Spleen (tissue), 7 donors: ENCODE measurements around the gene C14orf132.

ENCODE experiments used
- POLR2A ChIP-seq, 3 donors: fragments of 450-650 bp; IDR thresholded peaks; one replicate each; pipeline ENCODE4 v1.5.1; 2017; ENCODE audit warnings: antibody characterized with exemption in 3 of 3, mild to moderate bottlenecking in 1 of 3
- POLR2AphosphoS5 ChIP-seq, 3 donors: sonication (generic); formaldehyde crosslinking; IDR thresholded peaks; one replicate each; pipeline ENCODE4 v1.5.1; 2017; ENCODE audit warnings: antibody characterized with exemption in 3 of 3
- TF ChIP-seq, protein P1 (sequence below), 11 experiments: fragments of 200-600 bp in 7 of 11; fragments of 450-650 bp in 4 of 11; sonication (generic) in 4 of 11; IDR thresholded peaks in 8 of 11; conservative IDR thresholded peaks in 3 of 11; 1 replicate in 7 of 11; 2 replicates in 4 of 11; pipeline versions ENCODE4 v1.4.0 to v1.8.0; 2016 to 2021; ENCODE audit warnings: antibody characterized with exemption in 11 of 11, inconsistent platforms in 4 of 11, mild to moderate bottlenecking in 1 of 11
- donor health status: DM: no; HTN: no; CAD: no; lungs with moderate emphysema.
- donor health status: DM: no; HTN: no; CAD: no.
- donor health status: DM: no; HTN: no; CAD: no.

DNA sequence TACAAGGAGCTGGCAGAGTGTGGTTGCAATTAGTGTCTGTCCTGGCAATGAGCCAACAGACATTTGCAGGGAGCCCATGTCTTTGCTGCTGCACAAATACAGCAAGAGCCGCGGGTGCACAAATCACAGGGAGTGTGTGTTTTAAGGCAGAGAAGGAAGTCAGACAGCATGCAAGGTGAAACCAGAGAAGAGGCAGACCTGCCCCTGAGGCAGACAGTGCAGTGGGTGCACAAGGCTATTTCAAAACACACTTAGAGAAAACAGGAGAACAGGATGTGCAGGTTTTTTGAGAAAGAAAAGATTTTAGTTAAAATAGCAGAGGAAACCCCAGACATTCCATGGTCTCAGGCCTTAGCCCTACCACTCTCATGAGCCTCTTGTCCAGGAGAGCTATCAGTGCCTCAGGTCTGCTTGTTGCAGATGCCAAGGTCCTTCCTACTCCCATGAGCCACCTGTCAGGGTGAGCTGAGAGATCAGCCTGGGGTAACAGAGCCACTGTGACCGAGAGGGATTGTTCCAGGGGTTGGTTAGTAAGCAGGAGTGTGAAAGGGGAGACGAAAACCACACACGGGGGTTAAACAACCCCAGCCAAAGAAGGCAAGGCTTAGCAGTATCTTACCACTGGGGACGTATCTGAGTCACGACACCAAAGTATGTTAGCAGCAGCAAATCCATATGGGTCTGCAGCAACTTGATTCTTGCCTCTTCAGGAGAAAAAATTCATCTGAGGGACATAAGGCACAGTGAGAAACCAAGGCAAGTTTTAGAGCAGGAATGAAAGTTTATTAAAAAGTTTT, 78.1 kb downstream of the C14orf132 start:
- TF ChIP-seq, protein P1, sequence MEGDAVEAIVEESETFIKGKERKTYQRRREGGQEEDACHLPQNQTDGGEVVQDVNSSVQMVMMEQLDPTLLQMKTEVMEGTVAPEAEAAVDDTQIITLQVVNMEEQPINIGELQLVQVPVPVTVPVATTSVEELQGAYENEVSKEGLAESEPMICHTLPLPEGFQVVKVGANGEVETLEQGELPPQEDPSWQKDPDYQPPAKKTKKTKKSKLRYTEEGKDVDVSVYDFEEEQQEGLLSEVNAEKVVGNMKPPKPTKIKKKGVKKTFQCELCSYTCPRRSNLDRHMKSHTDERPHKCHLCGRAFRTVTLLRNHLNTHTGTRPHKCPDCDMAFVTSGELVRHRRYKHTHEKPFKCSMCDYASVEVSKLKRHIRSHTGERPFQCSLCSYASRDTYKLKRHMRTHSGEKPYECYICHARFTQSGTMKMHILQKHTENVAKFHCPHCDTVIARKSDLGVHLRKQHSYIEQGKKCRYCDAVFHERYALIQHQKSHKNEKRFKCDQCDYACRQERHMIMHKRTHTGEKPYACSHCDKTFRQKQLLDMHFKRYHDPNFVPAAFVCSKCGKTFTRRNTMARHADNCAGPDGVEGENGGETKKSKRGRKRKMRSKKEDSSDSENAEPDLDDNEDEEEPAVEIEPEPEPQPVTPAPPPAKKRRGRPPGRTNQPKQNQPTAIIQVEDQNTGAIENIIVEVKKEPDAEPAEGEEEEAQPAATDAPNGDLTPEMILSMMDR (IDR thresholded peaks at IDR 0.05 in 8 of 11, conservative IDR thresholded peaks at IDR 0.05 in 3 of 11): no peak
- TF ChIP-seq POLR2A (IDR thresholded peaks at IDR 0.05): no peak
- no peak for TF ChIP-seq POLR2AphosphoS5 (IDR thresholded peaks at IDR 0.05)
